SK-N-SH treated with all-trans-retinoic acid at 6 μM for 48 hours (cell line): ENCODE measurements around the gene HELZ2.
A peak's percentile ranks its signal among the peaks of the same experiment; 100 is the strongest.

Experiments
- ATAC-seq: fragments of 200-7000 bp; cut with Tn5 transposase; 3 replicates; pipeline ENCODE4 v1.9.1; 2020; ENCODE audit warnings: mild to moderate bottlenecking, moderate library complexity
- ARNTL ChIP-seq: fragments of 450-650 bp; formaldehyde crosslinking; IDR thresholded peaks from 2 replicates; pipeline ENCODE4 v1.5.0; 2020; ENCODE audit warnings: low read depth, mild to moderate bottlenecking, moderate library complexity, borderline replicate concordance
- BACH2 ChIP-seq: fragments of 250-450 bp; sonication (Bioruptor Pico); IDR thresholded peaks from 2 replicates; pipeline ENCODE4 v1.9.0; 2021; ENCODE audit warnings: mild to moderate bottlenecking, borderline replicate concordance
- CREB5 ChIP-seq: fragments of 250-450 bp; sonication (Bioruptor Pico); IDR thresholded peaks from 2 replicates; pipeline ENCODE4 v1.5.1; 2020; ENCODE audit warnings: low read depth, mild to moderate bottlenecking, moderate library complexity
- CSDC2 ChIP-seq: fragments of 250-450 bp; sonication (Bioruptor Pico); IDR thresholded peaks from 2 replicates; pipeline ENCODE4 v1.5.0; 2020; ENCODE audit warnings: mild to moderate bottlenecking, moderate library complexity
- CSRNP3 ChIP-seq: fragments of 250-450 bp; sonication (Bioruptor Pico); IDR thresholded peaks from 2 replicates; pipeline ENCODE4 v1.5.1; 2021; ENCODE audit warnings: mild to moderate bottlenecking, moderate library complexity
- ESRRG ChIP-seq: fragments of 250-450 bp; sonication (Bioruptor Pico); IDR thresholded peaks from 2 replicates; pipeline ENCODE4 v1.6.1; 2021; ENCODE audit warnings: mild to moderate bottlenecking
- GLIS3 ChIP-seq: fragments of 250-450 bp; sonication (Bioruptor Pico); IDR thresholded peaks from 2 replicates; pipeline ENCODE4 v1.5.0; 2020; ENCODE audit warnings: mild to moderate bottlenecking, moderate library complexity
- ISL1 ChIP-seq: fragments of 250-450 bp; sonication (Bioruptor Pico); IDR thresholded peaks from 2 replicates; pipeline ENCODE4 v2.1.2; 2022; ENCODE audit warnings: mild to moderate bottlenecking, moderate library complexity
- OSR1 ChIP-seq: fragments of 250-450 bp; sonication (Bioruptor Pico); IDR thresholded peaks from 2 replicates; pipeline ENCODE4 v1.8.0; 2022; ENCODE audit warnings: moderate library complexity, mild to moderate bottlenecking, inconsistent platforms
- PATZ1 ChIP-seq: fragments of 250-450 bp; sonication (Bioruptor Pico); IDR thresholded peaks from 2 replicates; pipeline ENCODE4 v1.8.0; 2020; ENCODE audit warnings: mild to moderate bottlenecking, moderate library complexity, borderline replicate concordance
- POU6F1 ChIP-seq: fragments of 250-450 bp; sonication (Bioruptor Pico); IDR thresholded peaks from 2 replicates; pipeline ENCODE4 v1.8.0; 2021; ENCODE audit warnings: low read depth, mild to moderate bottlenecking, moderate library complexity, borderline replicate concordance
- RARB ChIP-seq: fragments of 250-450 bp; sonication (Bioruptor Pico); IDR thresholded peaks from 2 replicates; pipeline ENCODE4 v1.8.0; 2021; ENCODE audit warnings: mild to moderate bottlenecking, moderate library complexity
- SNAI2 ChIP-seq: fragments of 250-450 bp; sonication (Bioruptor Pico); IDR thresholded peaks from 2 replicates; pipeline ENCODE4 v1.5.0; 2020; ENCODE audit warnings: mild to moderate bottlenecking, moderate library complexity
- TOX ChIP-seq: fragments of 250-450 bp; sonication (Bioruptor Pico); IDR thresholded peaks from 2 replicates; pipeline ENCODE4 v1.8.0; 2021; ENCODE audit warnings: mild to moderate bottlenecking, moderate library complexity, borderline replicate concordance
- TSHZ2 ChIP-seq: fragments of 250-450 bp; sonication (Bioruptor Pico); IDR thresholded peaks from 2 replicates; pipeline ENCODE4 v1.5.0; 2020; ENCODE audit warnings: mild to moderate bottlenecking, moderate library complexity
- ZC3H10 ChIP-seq: fragments of 250-450 bp; sonication (Bioruptor Pico); IDR thresholded peaks from 2 replicates; pipeline ENCODE4 v1.5.1; 2021; ENCODE audit warnings: mild to moderate bottlenecking, moderate library complexity
- ZFP3 ChIP-seq: fragments of 250-450 bp; sonication (Bioruptor Pico); IDR thresholded peaks from 2 replicates; pipeline ENCODE4 v1.5.0; 2020; ENCODE audit warnings: mild to moderate bottlenecking, moderate library complexity
- ZFP30 ChIP-seq: fragments of 450-650 bp; formaldehyde crosslinking; IDR thresholded peaks from 2 replicates; pipeline ENCODE4 v1.5.0; 2022; ENCODE audit warnings: mild to moderate bottlenecking, moderate library complexity
- ZNF565 ChIP-seq: fragments of 450-650 bp; formaldehyde crosslinking; conservative IDR thresholded peaks from 2 replicates; pipeline ENCODE4 v1.5.0; 2020; ENCODE audit warnings: low read depth, mild to moderate bottlenecking, moderate library complexity
- ZNF70 ChIP-seq: fragments of 450-650 bp; formaldehyde crosslinking; IDR thresholded peaks from 2 replicates; pipeline ENCODE4 v1.5.0; 2020; ENCODE audit warnings: mild to moderate bottlenecking, moderate library complexity
- ZNF8 ChIP-seq: fragments of 450-650 bp; formaldehyde crosslinking; IDR thresholded peaks from 2 replicates; pipeline ENCODE4 v1.5.0; 2020; ENCODE audit warnings: mild to moderate bottlenecking, moderate library complexity

HELZ2 gene

GRCh38 chr20:63582382-63583063 is 8.5 kb upstream of the HELZ2 start:
- TF ChIP-seq OSR1 (CRISPR knock-in tag): no peak
- no peak for TF ChIP-seq ZC3H10
- no peak for TF ChIP-seq ZNF8 (CRISPR knock-in tag)
- no peak for TF ChIP-seq SNAI2 (CRISPR knock-in tag)
- no peak for TF ChIP-seq ZNF565 (CRISPR knock-in tag)
- TF ChIP-seq ISL1 (CRISPR knock-in tag): no peak
- TF ChIP-seq PATZ1 (CRISPR knock-in tag): no peak
- no peak for TF ChIP-seq POU6F1
- no peak for TF ChIP-seq CSRNP3
- no peak for TF ChIP-seq ZFP30
- TF ChIP-seq CSDC2 (CRISPR knock-in tag): no peak
- no peak for TF ChIP-seq BACH2 (CRISPR knock-in tag)
- TF ChIP-seq ESRRG (CRISPR knock-in tag): no peak
- no peak for TF ChIP-seq TOX (CRISPR knock-in tag)
- no peak for TF ChIP-seq RARB (CRISPR knock-in tag)
- TF ChIP-seq GLIS3 (CRISPR knock-in tag): no peak
- no peak for TF ChIP-seq ZFP3 (CRISPR knock-in tag)
- no peak for TF ChIP-seq ARNTL (CRISPR knock-in tag)
- TF ChIP-seq, all 23 proteins: peak for 0
- no peak for ATAC-seq

GRCh38 chr20:63580796-63581461 is 6.9 kb upstream of the HELZ2 start:
- no peak for TF ChIP-seq ZNF565 (CRISPR knock-in tag)
- TF ChIP-seq CREB5 (CRISPR knock-in tag): no peak
- no peak for TF ChIP-seq SNAI2 (CRISPR knock-in tag)
- peak; percentile 63 for ATAC-seq

- no peak for ATAC-seq
- no peak for TF ChIP-seq POU6F1
- no peak for TF ChIP-seq ZNF70 (CRISPR knock-in tag)
- TF ChIP-seq CSDC2 (CRISPR knock-in tag): no peak
- TF ChIP-seq ZFP3 (CRISPR knock-in tag): no peak
- no peak for TF ChIP-seq ISL1 (CRISPR knock-in tag)
- TF ChIP-seq SNAI2 (CRISPR knock-in tag): no peak
- no peak for TF ChIP-seq TOX (CRISPR knock-in tag)
- TF ChIP-seq ZNF565 (CRISPR knock-in tag): no peak
- no peak for TF ChIP-seq ZFP30
- no peak for TF ChIP-seq TSHZ2
- TF ChIP-seq ESRRG (CRISPR knock-in tag): no peak
- TF ChIP-seq CREB5 (CRISPR knock-in tag): no peak
- no peak for TF ChIP-seq RARB (CRISPR knock-in tag)
- no peak for TF ChIP-seq ZNF8 (CRISPR knock-in tag)
- no peak for TF ChIP-seq ZC3H10
- TF ChIP-seq GLIS3 (CRISPR knock-in tag): no peak
Measured at GRCh38 chr20:63579017-63579694, 5.1 kb upstream of the HELZ2 start.
